H54 (cell line): ENCODE data around the gene MACROD2.

Experiments
- DNase-seq: peaks from one replicate; pipeline ENCODE4 v3.0.0; 2011; ENCODE audit warnings: low spot score, mixed read lengths; ENCODE audit not compliant: insufficient read length
- FAIRE-seq: peaks from 3 replicates; lab custom pipeline; 2011; peaks lifted over from hg19 to GRCh38; lab: Jason Lieb, UNC
- POLR2A ChIP-seq: IDR thresholded peaks from 2 replicates; pipeline ENCODE4 v1.6.1; 2011; ENCODE audit warnings: low read depth, mild to moderate bottlenecking, low read length

Gene MACROD2

GRCh38 chr20:15817351-15817750 is 1822.0 kb downstream of the MACROD2 start:
- FAIRE-seq (no peak), DNase-seq (no peak)
- no peak for TF ChIP-seq POLR2A

- no peak for FAIRE-seq
- DNase-seq = no peak
- no peak for TF ChIP-seq POLR2A
Observed at GRCh38 chr20:15818651-15819071, 1823.3 kb downstream of the MACROD2 start.

GRCh38 chr20:15823718-15824117 is 1828.4 kb downstream of the MACROD2 start:
- no peak for FAIRE-seq
- no peak for DNase-seq
- no peak for TF ChIP-seq POLR2A

GRCh38 chr20:15827628-15828027 is 1832.3 kb downstream of the MACROD2 start:
- FAIRE-seq = no peak
- no peak for TF ChIP-seq POLR2A
- DNase-seq = no peak

GRCh38 chr20:15831201-15831600 is 1835.9 kb downstream of the MACROD2 start:
- FAIRE-seq (no peak), DNase-seq (no peak)
- no peak for TF ChIP-seq POLR2A

GRCh38 chr20:15832512-15832911 is 1837.2 kb downstream of the MACROD2 start:
- DNase-seq (no peak), FAIRE-seq (no peak)
- no peak for TF ChIP-seq POLR2A

GRCh38 chr20:15834857-15835256 is 1839.5 kb downstream of the MACROD2 start:
- no peak for TF ChIP-seq POLR2A
- DNase-seq (no peak), FAIRE-seq (no peak)

- no peak for TF ChIP-seq POLR2A
- FAIRE-seq (no peak), DNase-seq (no peak)
Observed at GRCh38 chr20:15835811-15836210, 1840.5 kb downstream of the MACROD2 start.

GRCh38 chr20:15836634-15837033 is 1841.3 kb downstream of the MACROD2 start:
- FAIRE-seq (no peak), DNase-seq (no peak)
- no peak for TF ChIP-seq POLR2A

GRCh38 chr20:15837563-15837962 is 1842.2 kb downstream of the MACROD2 start:
- FAIRE-seq (no peak), DNase-seq (no peak)
- TF ChIP-seq POLR2A = no peak

- DNase-seq = no peak
- no peak for FAIRE-seq
- TF ChIP-seq POLR2A = no peak
Observed at GRCh38 chr20:15838466-15838865, 1843.2 kb downstream of the MACROD2 start.

GRCh38 chr20:15840636-15841301 is 1845.5 kb downstream of the MACROD2 start:
- DNase-seq (no peak), FAIRE-seq (no peak)
- TF ChIP-seq POLR2A = no peak

- no peak for TF ChIP-seq POLR2A
- FAIRE-seq (no peak), DNase-seq (no peak)
Observed at GRCh38 chr20:15842872-15843271, 1847.6 kb downstream of the MACROD2 start.

- FAIRE-seq (no peak), DNase-seq (no peak)
- TF ChIP-seq POLR2A = no peak
Observed at GRCh38 chr20:15843777-15844176, 1848.5 kb downstream of the MACROD2 start.

- no peak for FAIRE-seq
- no peak for DNase-seq
- TF ChIP-seq POLR2A = no peak
Observed at GRCh38 chr20:15847196-15847784, 1852.0 kb downstream of the MACROD2 start.

GRCh38 chr20:15848126-15848525 is 1852.8 kb downstream of the MACROD2 start:
- FAIRE-seq (no peak), DNase-seq (no peak)
- TF ChIP-seq POLR2A = no peak
